WTC11 (cell line): ENCODE data around the gene TMEM50B. TPM values are rescaled to one million over a fixed set of nuclear protein-coding genes. Genes with fewer than 3 reads are reported as not detected.

Experiments used
- ATAC-seq: fragments of 200-7000 bp; cut with Tn5 transposase; 2 replicates; pipeline ENCODE4 v1.10.0; 2021; ENCODE audit warnings: mild to moderate bottlenecking, moderate library complexity
- Bru-seq: library from RNA; stranded (reverse); fragments of 400-500 nt; gene quantifications from one replicate; lab custom pipeline; 2021; lab: Mats Ljungman, UMichigan
- CTCF ChIA-PET: fragments of 300-600 bp; sonication (Branson Sonifier 250); formaldehyde crosslinking; loops from one replicate; lab custom pipeline; 2021; ENCODE audit warnings: antibody characterized with exemption; lab: Charles Lee
- POLR2A ChIA-PET: fragments of 350-600 bp; sonication (Branson Sonifier 250); formaldehyde crosslinking; loops from one replicate; lab custom pipeline; 2021; ENCODE audit warnings: antibody characterized with exemption; lab: Charles Lee
- DNase-seq: peaks from one replicate; pipeline ENCODE4 v3.0.0; 2021; ENCODE audit warnings: low spot score
- H3K27ac Mint-ChIP-seq: 2 replicates; pipeline ENCODE4 v1.8.0; 2021; ENCODE audit warnings: mixed read lengths
- H3K27me3 Mint-ChIP-seq: 2 replicates; pipeline ENCODE4 v1.8.0; 2021; ENCODE audit warnings: low read depth, mild to moderate bottlenecking, moderate library complexity, mixed read lengths
- H3K36me3 Mint-ChIP-seq: 2 replicates; pipeline ENCODE4 v1.8.0; 2021; ENCODE audit warnings: mixed read lengths
- H3K4me1 Mint-ChIP-seq: 2 replicates; pipeline ENCODE4 v1.8.0; 2022; ENCODE audit warnings: mixed read lengths
- H3K4me3 Mint-ChIP-seq: 2 replicates; pipeline ENCODE4 v1.8.0; 2021; ENCODE audit warnings: mild to moderate bottlenecking, moderate library complexity, mixed read lengths
- H3K9me3 Mint-ChIP-seq: 2 replicates; pipeline ENCODE4 v1.8.0; 2021; ENCODE audit warnings: mixed read lengths
- ARID4B ChIP-seq: sonication (generic); formaldehyde crosslinking; IDR thresholded peaks from 2 replicates; pipeline ENCODE4 v1.8.0; 2023; ENCODE audit warnings: missing genetic modification reagents, mild to moderate bottlenecking, borderline replicate concordance
- CTCF ChIP-seq: fragments of 200-600 bp; IDR thresholded peaks from 2 replicates; pipeline ENCODE4 v1.8.0; 2022; ENCODE audit warnings: antibody characterized with exemption
- ETV6 ChIP-seq: sonication (generic); formaldehyde crosslinking; IDR thresholded peaks from 2 replicates; pipeline ENCODE4 v1.8.1; 2022; ENCODE audit warnings: mild to moderate bottlenecking, missing genetic modification reagents
- FOXK1 ChIP-seq: sonication (generic); formaldehyde crosslinking; IDR thresholded peaks from 2 replicates; pipeline ENCODE4 v1.8.0; 2022; ENCODE audit warnings: mild to moderate bottlenecking, moderate library complexity, missing genetic modification reagents
- GRHL2 ChIP-seq: fragments of 250-450 bp; sonication (Bioruptor Pico); IDR thresholded peaks from 2 replicates; pipeline ENCODE4 v1.8.0; 2022; ENCODE audit warnings: mild to moderate bottlenecking, moderate library complexity; ENCODE audit not compliant: insufficient replicate concordance, severe bottlenecking
- HMGXB4 ChIP-seq: sonication (generic); formaldehyde crosslinking; IDR thresholded peaks from 2 replicates; pipeline ENCODE4 v1.8.1; 2023; ENCODE audit warnings: mild to moderate bottlenecking, moderate library complexity, missing genetic modification reagents
- MAX ChIP-seq: sonication (generic); formaldehyde crosslinking; IDR thresholded peaks from 2 replicates; pipeline ENCODE4 v1.8.0; 2022; ENCODE audit warnings: mild to moderate bottlenecking, missing genetic modification reagents
- NFYB ChIP-seq: sonication (generic); formaldehyde crosslinking; conservative IDR thresholded peaks from 2 replicates; pipeline ENCODE4 v1.8.0; 2022; ENCODE audit warnings: low read depth, missing genetic modification reagents
- PRDM15 ChIP-seq: sonication (generic); formaldehyde crosslinking; IDR thresholded peaks from 2 replicates; pipeline ENCODE4 v1.8.0; 2022; ENCODE audit warnings: missing genetic modification reagents
- RORB ChIP-seq: fragments of 250-450 bp; sonication (Bioruptor Pico); IDR thresholded peaks from 2 replicates; pipeline ENCODE4 v1.9.0; 2021; ENCODE audit warnings: mild to moderate bottlenecking
- TEAD1 ChIP-seq: sonication (generic); formaldehyde crosslinking; IDR thresholded peaks from 2 replicates; pipeline ENCODE4 v1.8.0; 2022; ENCODE audit warnings: mild to moderate bottlenecking, missing genetic modification reagents
- ZNF138 ChIP-seq: sonication (generic); formaldehyde crosslinking; conservative IDR thresholded peaks from 2 replicates; pipeline ENCODE4 v1.8.1; 2022; ENCODE audit warnings: mild to moderate bottlenecking, moderate library complexity, missing genetic modification reagents
- ZNF232 ChIP-seq: sonication (generic); formaldehyde crosslinking; IDR thresholded peaks from 2 replicates; pipeline ENCODE4 v1.8.0; 2022; ENCODE audit warnings: mild to moderate bottlenecking, missing genetic modification reagents
- ZNF263 ChIP-seq: sonication (generic); formaldehyde crosslinking; IDR thresholded peaks from 2 replicates; pipeline ENCODE4 v1.8.1; 2022; ENCODE audit warnings: low read depth, mild to moderate bottlenecking, moderate library complexity, missing genetic modification reagents
- long read RNA-seq, 3 experiments: library from RNA in 1 of 3; library from capped mRNA in 1 of 3; library from polyadenylated mRNA in 1 of 3; unstranded in 2 of 3; stranded (forward) in 1 of 3; transcript quantifications; one replicate each; pipeline ENCODE4 v2.0.0, GENCODE V29; 2021
- total RNA-seq: library from RNA; stranded (reverse); gene quantifications from 3 replicates; pipeline ENCODE4 v1.2.3, GENCODE V29; 2021

Gene TMEM50B
- total RNA-seq = 21.0 to 26.0 TPM (median 25.4 TPM) in 3 replicates
- Bru-seq, nascent RNA = percentile 70 among the genes with signal in this experiment
- long read RNA-seq, experiment 1, transcript TMEM50B-210 (7 exons, 2,375 nt) = major isoform, 23 of 65 reads
- long read RNA-seq, experiment 1, partial matches to known transcripts = 5 of 65 reads
- long read RNA-seq, experiment 1, other reads (novel, unspliced or antisense) = 30 of 65 reads
- long read RNA-seq, experiment 2, transcript TMEM50B-210 (7 exons, 2,375 nt) = major isoform, 5 of 19 reads
- long read RNA-seq, experiment 2, partial matches to known transcripts = 1 of 19 reads
- long read RNA-seq, experiment 2, other reads (novel, unspliced or antisense) = 10 of 19 reads
- long read RNA-seq, experiment 3, transcript TMEM50B-210 (7 exons, 2,375 nt) = major isoform, 7 of 12 reads
- long read RNA-seq, experiment 3, partial matches to known transcripts = 0 of 12 reads
- long read RNA-seq, experiment 3, other reads (novel, unspliced or antisense) = 4 of 12 reads

GRCh38 chr21:33479679-33480480, at the start of gene TMEM50B:
TSS of gene TMEM50B (minus strand) at chr21:33479974. CDS start at chr21:33468885, 11,089 bp downstream.
- no peaks in the 10 kb centered on the region for H3K9me3 Mint-ChIP-seq
- ATAC-seq = peak; percentile 94
- ChIA-PET POLR2A (interaction anchor here (0.5 to 3.0 kb wide), 8 partner anchors 12 to 353 kb away, joined by 3 to 15 read pairs (median 4); partner anchors contain the start of gene DNAJC28), CTCF (interaction anchor here (0.5 to 2.5 kb wide), 25 partner anchors 11 to 413 kb away, joined by 3 to 14 read pairs (median 3); partner anchors contain the start of genes DNAJC28 and GART)
- peaks cover 8% of the 10 kb centered on the region for H3K27me3 Mint-ChIP-seq
- peak within 1 kb of the TSS; percentile 82 for H3K4me3 Mint-ChIP-seq
- peak; percentile 95 for DNase-seq
- no peaks in the 10 kb centered on the region for H3K36me3 Mint-ChIP-seq
- H3K27ac Mint-ChIP-seq = peak within 1 kb of the TSS; percentile 97
- TF ChIP-seq ETV6 (CRISPR knock-in tag) (0 out of 2 replicates have a peak, but pooled peaks have one; percentile 43), ZNF138 (CRISPR knock-in tag) (no peak), CTCF (no peak), ZNF232 (0 out of 2 replicates have a peak, but pooled peaks have one; percentile 24), HMGXB4 (CRISPR knock-in tag) (peak; percentile 54; the same call in 1 of the 2 replicates), RORB (no peak), ARID4B (peak; percentile 67; the same call in 1 of the 2 replicates), PRDM15 (CRISPR knock-in tag) (peak; percentile 76; the same call in 1 of the 2 replicates), GRHL2 (CRISPR knock-in tag) (no peak), ZNF263 (CRISPR knock-in tag) (0 out of 2 replicates have a peak, but pooled peaks have one; percentile 12), TEAD1 (0 out of 2 replicates have a peak, but pooled peaks have one; percentile 44), NFYB (CRISPR knock-in tag) (0 out of 2 replicates have a peak, but pooled peaks have one; percentile 18), MAX (peak; percentile 68; the same call in 1 of the 2 replicates), FOXK1 (CRISPR knock-in tag) (peak; percentile 11)
- H3K4me1 Mint-ChIP-seq = peaks cover 6% of the 10 kb centered on the region
